H1 (cell line): ENCODE results near the gene DYNC1LI1.

Experiments
- CREB1 ChIP-seq: IDR thresholded peaks from 2 replicates; pipeline ENCODE4 v1.6.1; 2012; ENCODE audit warnings: inconsistent platforms
- CTCF ChIP-seq, 3 experiments: IDR thresholded peaks; 1 replicate in 2 of 3; 2 replicates in 1 of 3; pipeline versions ENCODE4 v1.5.1 to v1.6.1; 2011; ENCODE audit warnings: low read length in 3 of 3, mild to moderate bottlenecking in 3 of 3, inconsistent platforms in 2 of 3, low read depth in 1 of 3, moderate library complexity in 1 of 3; ENCODE audit not compliant: insufficient read depth in 1 of 3; ENCODE audit errors: control extremely low read depth in 1 of 3
- POLR2A ChIP-seq, 2 experiments: IDR thresholded peaks; 1 replicate in 1 of 2; 2 replicates in 1 of 2; pipeline ENCODE4 v1.6.1; 2011; ENCODE audit warnings: low read depth in 2 of 2, low read length in 2 of 2, mild to moderate bottlenecking in 2 of 2; ENCODE audit errors: control extremely low read depth in 1 of 2

GRCh38 chr3:32492684-32493436, 77.8 kb downstream of the DYNC1LI1 start:
- TF ChIP-seq CREB1 (no peak), CTCF (IDR thresholded peaks at IDR 0.05; ENCODE audit: control extremely low read depth in 1 of 3, insufficient read depth in 1 of 3, low read depth in 1 of 3, low read length in 3 of 3) (no peak), POLR2A (IDR thresholded peaks at IDR 0.05; ENCODE audit: control extremely low read depth in 1 of 2, low read depth in 2 of 2, low read length in 2 of 2) (no peak)
